K562 (cell line): Measurements from ENCODE around the gene YBX1. TPM values are rescaled to one million over a fixed set of nuclear protein-coding genes. Genes with fewer than 3 reads are reported as not detected.
A peak's percentile ranks its signal among the peaks of the same experiment; 100 is the strongest.

ENCODE experiments used
- CEBPB ChIP-seq: fragments of 450-650 bp; IDR thresholded peaks from 2 replicates; pipeline ENCODE4 v1.6.1; 2016; ENCODE audit warnings: missing genetic modification characterization, missing compliant biosample characterization
- E2F3 ChIP-seq: fragments of 250-450 bp; sonication (Bioruptor Pico); IDR thresholded peaks from 2 replicates; pipeline ENCODE4 v1.4.0; 2020; ENCODE audit warnings: mild to moderate bottlenecking
- MTA2 ChIP-seq: fragments of 450-650 bp; IDR thresholded peaks from 2 replicates; pipeline ENCODE4 v1.6.1; 2016; ENCODE audit warnings: low read depth
- NFRKB ChIP-seq: fragments of 450-650 bp; IDR thresholded peaks from 2 replicates; pipeline ENCODE4 v1.6.1; 2016; ENCODE audit warnings: low read depth
- NFYB ChIP-seq: IDR thresholded peaks from 2 replicates; pipeline ENCODE4 v1.6.1; 2011; ENCODE audit warnings: mild to moderate bottlenecking, moderate library complexity; ENCODE audit not compliant: insufficient read length; ENCODE audit errors: extremely low read depth
- PHB2 ChIP-seq: fragments of 450-650 bp; IDR thresholded peaks from 2 replicates; pipeline ENCODE4 v1.6.1; 2017; ENCODE audit warnings: low read depth
- PHF21A ChIP-seq: fragments of 450-650 bp; IDR thresholded peaks from 2 replicates; pipeline ENCODE4 v1.6.1; 2017; ENCODE audit warnings: low read depth, borderline replicate concordance
- RB1 ChIP-seq: fragments of 450-650 bp; IDR thresholded peaks from 2 replicates; pipeline ENCODE4 v1.6.1; 2017; ENCODE audit warnings: low read depth, mild to moderate bottlenecking
- RBM14 ChIP-seq: fragments of 200-400 bp; formaldehyde crosslinking; IDR thresholded peaks from 2 replicates; pipeline ENCODE4 v1.6.1; 2018; ENCODE audit warnings: low read depth, mild to moderate bottlenecking, low read length, moderate library complexity, borderline replicate concordance; ENCODE audit not compliant: insufficient read depth
- SMAD1 ChIP-seq: fragments of 150-350 bp; IDR thresholded peaks from 2 replicates; pipeline ENCODE4 v1.6.1; 2014; ENCODE audit warnings: low read length, low read depth; ENCODE audit not compliant: partially characterized antibody
- STAT5B ChIP-seq: fragments of 250-450 bp; sonication (Bioruptor Pico); IDR thresholded peaks from 2 replicates; pipeline ENCODE4 v1.8.0; 2021; ENCODE audit warnings: mild to moderate bottlenecking, inconsistent platforms
- WHSC1 ChIP-seq: IDR thresholded peaks from one replicate; pipeline ENCODE4 v1.6.1; 2012; ENCODE audit warnings: low read length, control low read depth, inconsistent platforms
- XRCC3 ChIP-seq: fragments of 450-650 bp; IDR thresholded peaks from 2 replicates; pipeline ENCODE4 v1.6.1; 2017; ENCODE audit warnings: mild to moderate bottlenecking, moderate library complexity
- ZBTB7A ChIP-seq: IDR thresholded peaks from 2 replicates; pipeline ENCODE4 v1.6.1; 2011; ENCODE audit warnings: low read depth, mild to moderate bottlenecking, low read length, moderate library complexity, borderline replicate concordance; ENCODE audit not compliant: control insufficient read depth
- ZEB2 ChIP-seq: fragments of 450-650 bp; IDR thresholded peaks from 2 replicates; pipeline ENCODE4 v1.6.1; 2016
- ZNF140 ChIP-seq: fragments of 250-450 bp; sonication (Bioruptor Pico); IDR thresholded peaks from 2 replicates; pipeline ENCODE4 v1.8.0; 2021; ENCODE audit warnings: moderate library complexity, mild to moderate bottlenecking, inconsistent platforms
- ZNF224 ChIP-seq: sonication (generic); formaldehyde crosslinking; IDR thresholded peaks from 2 replicates; pipeline ENCODE4 v1.8.0; 2022; ENCODE audit warnings: mild to moderate bottlenecking, missing genetic modification reagents
- ZNF592 ChIP-seq: fragments of 450-650 bp; IDR thresholded peaks from 2 replicates; pipeline ENCODE4 v1.6.1; 2017; ENCODE audit warnings: antibody characterized with exemption, mild to moderate bottlenecking
- polyA plus RNA-seq, 8 experiments: library from polyadenylated mRNA; depleted of rRNA in 4 of 8; stranded (reverse) in 5 of 8; unstranded in 3 of 8; fragments of >200 nt; fragmentation: Nextera tagmentation in 2 of 8; fragmentation: Illumina TruSeq in 1 of 8; extraction: Ambion mirVana in 2 of 8; extraction: Trizol in 1 of 8; gene quantifications; 2 replicates each; pipeline versions ENCODE4 v1.2.1 to v1.2.3, GENCODE V29; 2011 to 2014; ENCODE audit warnings: inconsistent platforms in 1 of 8, missing spikeins in 1 of 8
- total RNA-seq, 7 experiments: library from RNA; depleted of rRNA in 6 of 7; stranded (reverse); fragments of >200 nt in 6 of 7; fragmentation: Illumina TruSeq in 2 of 7; extraction: Trizol in 2 of 7; gene quantifications; 2 replicates each; pipeline versions ENCODE4 v1.2.1 to v1.2.3, GENCODE V29; 2011 to 2021; ENCODE audit warnings: low replicate concordance in 1 of 7
- TF ChIP-seq, protein P1 (sequence below), 2 experiments: IDR thresholded peaks in 1 of 2; conservative IDR thresholded peaks in 1 of 2; 2 replicates each; pipeline ENCODE4 v1.6.1; 2016; ENCODE audit warnings: low read depth in 2 of 2, mild to moderate bottlenecking in 1 of 2, missing compliant biosample characterization in 1 of 2, missing genetic modification characterization in 1 of 2, moderate library complexity in 1 of 2
- TF ChIP-seq, protein P2 (sequence below): fragments of 450-650 bp; conservative IDR thresholded peaks from 2 replicates; pipeline ENCODE4 v1.6.1; 2016; ENCODE audit warnings: missing genetic modification characterization, low read depth, mild to moderate bottlenecking, missing compliant biosample characterization, moderate library complexity

Gene YBX1
- total and polyA plus RNA-seq, 9 of the 15 experiments (the other 6 are each of a cell fraction or from before 2014, with no cell fraction given) = 363 to 1,955 (median 1,216) TPM

- TF ChIP-seq, protein P1, sequence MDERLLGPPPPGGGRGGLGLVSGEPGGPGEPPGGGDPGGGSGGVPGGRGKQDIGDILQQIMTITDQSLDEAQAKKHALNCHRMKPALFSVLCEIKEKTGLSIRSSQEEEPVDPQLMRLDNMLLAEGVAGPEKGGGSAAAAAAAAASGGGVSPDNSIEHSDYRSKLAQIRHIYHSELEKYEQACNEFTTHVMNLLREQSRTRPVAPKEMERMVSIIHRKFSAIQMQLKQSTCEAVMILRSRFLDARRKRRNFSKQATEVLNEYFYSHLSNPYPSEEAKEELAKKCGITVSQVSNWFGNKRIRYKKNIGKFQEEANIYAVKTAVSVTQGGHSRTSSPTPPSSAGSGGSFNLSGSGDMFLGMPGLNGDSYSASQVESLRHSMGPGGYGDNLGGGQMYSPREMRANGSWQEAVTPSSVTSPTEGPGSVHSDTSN (CRISPR knock-in tag; IDR thresholded peaks at IDR 0.05; ENCODE audit: low read depth) = no peak
- TF ChIP-seq, protein P1 (tag; conservative IDR thresholded peaks at IDR 0.05; ENCODE audit: low read depth) = no peak
- TF ChIP-seq E2F3 (CRISPR knock-in tag) = peak; percentile 32; the same call in 1 of the 2 replicates
- TF ChIP-seq STAT5B (CRISPR knock-in tag) = no peak
- TF ChIP-seq PHB2 = no peak
- TF ChIP-seq NFRKB = no peak
- no peak for TF ChIP-seq CEBPB (tag)
- TF ChIP-seq RBM14 = peak; percentile 96; the same call in 1 of the 2 replicates
- TF ChIP-seq ZBTB7A = peak; percentile 97
- TF ChIP-seq XRCC3 = no peak
- TF ChIP-seq RB1 = peak; percentile 79
- TF ChIP-seq, protein P2, sequence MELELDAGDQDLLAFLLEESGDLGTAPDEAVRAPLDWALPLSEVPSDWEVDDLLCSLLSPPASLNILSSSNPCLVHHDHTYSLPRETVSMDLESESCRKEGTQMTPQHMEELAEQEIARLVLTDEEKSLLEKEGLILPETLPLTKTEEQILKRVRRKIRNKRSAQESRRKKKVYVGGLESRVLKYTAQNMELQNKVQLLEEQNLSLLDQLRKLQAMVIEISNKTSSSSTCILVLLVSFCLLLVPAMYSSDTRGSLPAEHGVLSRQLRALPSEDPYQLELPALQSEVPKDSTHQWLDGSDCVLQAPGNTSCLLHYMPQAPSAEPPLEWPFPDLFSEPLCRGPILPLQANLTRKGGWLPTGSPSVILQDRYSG = no peak
- no peak for TF ChIP-seq ZNF140 (CRISPR knock-in tag)
- no peak for TF ChIP-seq ZEB2
- peak; percentile 49 for TF ChIP-seq SMAD1
- no peak for TF ChIP-seq MTA2
- TF ChIP-seq ZNF592 = peak; percentile 47; the same call in 1 of the 2 replicates
- TF ChIP-seq ZNF224 = no peak
- no peak for TF ChIP-seq PHF21A
- no peak for TF ChIP-seq NFYB
- TF ChIP-seq WHSC1 = no peak
These were observed 717 bp downstream of the YBX1 start (continued) for GRCh38 chr1:42682739-42683531.
